Esophagus squamous epithelium (tissue), 5 donors: ENCODE measurements around the gene PCLO. TPM values are rescaled to one million over a fixed set of nuclear protein-coding genes. Genes with fewer than 3 reads are reported as not detected.

ENCODE experiments used
- DNase-seq: peaks from one replicate; lab custom pipeline; 2025; lab: John Stamatoyannopoulos, UW
- H3K27ac ChIP-seq, 4 donors: fragments of 200-600 bp; sonication (generic); one replicate each; pipeline ENCODE4 v1.5.1; 2016 to 2019; ENCODE audit warnings: mild to moderate bottlenecking in 1 of 4
- H3K27me3 ChIP-seq, 4 donors: fragments of 200-600 bp; sonication (generic); 1 replicate in 3 of 4; 2 replicates in 1 of 4; pipeline versions ENCODE4 v1.5.1 to v1.6.0; 2017 to 2021; ENCODE audit warnings: antibody characterized with exemption in 1 of 4
- H3K36me3 ChIP-seq, 3 donors: fragments of 200-600 bp; sonication (generic); one replicate each; pipeline ENCODE4 v1.5.1; 2016 to 2019
- H3K4me1 ChIP-seq, 3 donors: fragments of 200-600 bp; sonication (generic); one replicate each; pipeline ENCODE4 v1.5.1; 2017 to 2019
- H3K4me3 ChIP-seq, 4 donors: fragments of 200-600 bp; sonication (generic); 1 replicate in 3 of 4; 2 replicates in 1 of 4; pipeline ENCODE4 v1.5.1; 2016 to 2019; ENCODE audit warnings: mild to moderate bottlenecking in 2 of 4, moderate library complexity in 1 of 4
- H3K9me3 ChIP-seq, 3 donors: fragments of 200-600 bp; sonication (generic); one replicate each; pipeline ENCODE4 v1.5.1; 2016 to 2019
- CTCF ChIP-seq, 6 experiments: fragments of 450-650 bp in 4 of 6; fragments of 200-600 bp in 2 of 6; sonication (generic) in 2 of 6; IDR thresholded peaks; one replicate each; pipeline ENCODE4 v1.5.1; 2016 to 2019; ENCODE audit warnings: antibody characterized with exemption in 6 of 6, mild to moderate bottlenecking in 4 of 6, moderate library complexity in 4 of 6
- POLR2A ChIP-seq, 4 donors: fragments of 450-650 bp; IDR thresholded peaks; one replicate each; pipeline ENCODE4 v1.6.1; 2017; ENCODE audit warnings: antibody characterized with exemption in 4 of 4, mild to moderate bottlenecking in 4 of 4, moderate library complexity in 3 of 4
- WGBS, 2 donors: methylation state at CpG; one replicate each; pipeline ENCODE4 v1.1.5; 2018; 5-methylcytosine and 5-hydroxymethylcytosine counted together
- intact Hi-C: fragments of 100-400 bp; cut with DNase I; formaldehyde crosslinking; loops from one replicate; pipeline ENCODE4 v1.15.0; 2022
- total RNA-seq, 4 donors: library from RNA; depleted of rRNA; stranded (reverse); fragments of >200 nt; gene quantifications; one replicate each; pipeline ENCODE4 v1.1.0, GENCODE V29; 2016
- donor health status: DM: yes; HTN: yes; CAD: no.

The PCLO gene
- total RNA-seq, result 10 to 100 TPM in 1 of 4 donors, 1 to 10 TPM in 3; 3.3 to 17.8 (median 5.3) TPM

GRCh38 chr7:83162402-83163256 lies at the start of gene PCLO:
Gene PCLO, minus strand, starts transcription at chr7:83162884. Its CDS starts 292 bp downstream, at chr7:83162592.
- DNase-seq, result no peak
- H3K9me3 ChIP-seq, result no peaks in the 10 kb centered on the region
- 1 to 10% methylated on average over 12 to 14 of the region's 77 CpGs for WGBS, 2 donors
- H3K27ac ChIP-seq, result peak within 1 kb of the TSS; percentile 63 to 81 (median 78)
- H3K36me3 ChIP-seq, result no peaks in the 10 kb centered on the region
- H3K27me3 ChIP-seq, result peaks cover 0 to 7% (median 0%) of the 10 kb centered on the region in 4 donors
- TF ChIP-seq POLR2A (IDR thresholded peaks at IDR 0.05) (peak in 2 of 4 donors; percentile 41 to 43), CTCF (IDR thresholded peaks at IDR 0.05) (no peak)
- peak within 1 kb of the TSS; percentile 63 to 85 (median 68) for H3K4me3 ChIP-seq
- intact Hi-C loops, result no loop called here
- H3K4me1 ChIP-seq, result peaks cover 0 to 21% (median 0%) of the 10 kb centered on the region in 3 donors

- TF ChIP-seq CTCF (IDR thresholded peaks at IDR 0.05) (no peak), POLR2A (IDR thresholded peaks at IDR 0.05) (no peak)
- 72 to 78% methylated on average over 1 of the region's 1 CpG for WGBS, 2 donors
- intact Hi-C loops, result no loop called here
- Histone ChIP-seq H3K27me3 (no peaks in the 10 kb centered on the region), H3K4me3 (no peak overlapping the region), H3K9me3 (no peaks in the 10 kb centered on the region), H3K36me3 (no peaks in the 10 kb centered on the region), H3K27ac (no peak overlapping the region), H3K4me1 (no peaks in the 10 kb centered on the region)
- no peak for DNase-seq
These were observed 49.0 kb upstream of the PCLO start for GRCh38 chr7:83211685-83212084.

- H3K4me3 ChIP-seq, result no peak overlapping the region
- no peaks in the 10 kb centered on the region for H3K36me3 ChIP-seq
- H3K9me3 ChIP-seq, result no peaks in the 10 kb centered on the region
- no peak for TF ChIP-seq CTCF (IDR thresholded peaks at IDR 0.05)
- no peak for TF ChIP-seq POLR2A (IDR thresholded peaks at IDR 0.05)
- WGBS, 2 donors, result 59 to 63% methylated on average over 3 of the region's 3 CpGs
- no peak overlapping the region for H3K27ac ChIP-seq
- H3K27me3 ChIP-seq, result no peaks in the 10 kb centered on the region
- intact Hi-C loops, result no loop called here
- H3K4me1 ChIP-seq, result no peaks in the 10 kb centered on the region
- DNase-seq, result no peak
These were observed 47.8 kb upstream of the PCLO start for GRCh38 chr7:83210479-83210878.

- H3K27me3 ChIP-seq, result no peaks in the 10 kb centered on the region
- 73 to 77% methylated on average over 2 of the region's 2 CpGs for WGBS, 2 donors
- no peaks in the 10 kb centered on the region for H3K36me3 ChIP-seq
- no peak for DNase-seq
- H3K4me1 ChIP-seq, result no peaks in the 10 kb centered on the region
- TF ChIP-seq POLR2A (IDR thresholded peaks at IDR 0.05) (no peak), CTCF (IDR thresholded peaks at IDR 0.05) (no peak)
- H3K4me3 ChIP-seq, result no peak overlapping the region
- no peak overlapping the region for H3K27ac ChIP-seq
- intact Hi-C loops, result no loop called here
- H3K9me3 ChIP-seq, result no peaks in the 10 kb centered on the region
These were observed 42.0 kb upstream of the PCLO start for GRCh38 chr7:83204715-83205114.

- Histone ChIP-seq H3K27ac (no peak overlapping the region), H3K4me1 (no peaks in the 10 kb centered on the region), H3K4me3 (no peak overlapping the region), H3K36me3 (no peaks in the 10 kb centered on the region), H3K27me3 (no peaks in the 10 kb centered on the region), H3K9me3 (no peaks in the 10 kb centered on the region)
- TF ChIP-seq POLR2A (IDR thresholded peaks at IDR 0.05) (no peak), CTCF (IDR thresholded peaks at IDR 0.05) (no peak)
- intact Hi-C loops, result no loop called here
- no peak for DNase-seq
- 86 to 93% methylated on average over 1 of the region's 1 CpG for WGBS, 2 donors
These were observed 38.7 kb upstream of the PCLO start for GRCh38 chr7:83201355-83201754.
